Body of pancreas (tissue), 4 donors: ENCODE data around the gene ZBTB12. TPM values are rescaled to one million over a fixed set of nuclear protein-coding genes. Genes with fewer than 3 reads are reported as not detected.

ENCODE experiments used
- ATAC-seq: fragments of 150-250 bp; one replicate; pipeline ENCODE4 v1.9.1; 2016
- DNase-seq, 4 donors: peaks; one replicate each; pipeline ENCODE4 v3.0.0-alpha.2; 2019
- H3K27ac ChIP-seq, 4 donors: fragments of 200-600 bp; sonication (generic); 1 replicate in 3 of 4; 2 replicates in 1 of 4; pipeline versions ENCODE4 v1.5.1 to v1.6.1; 2016 to 2019; ENCODE audit warnings: mild to moderate bottlenecking in 1 of 4, mixed read lengths in 1 of 4, moderate library complexity in 1 of 4
- H3K27me3 ChIP-seq, 2 donors: fragments of 200-600 bp; sonication (generic); one replicate each; pipeline ENCODE4 v1.6.0; 2016; ENCODE audit warnings: mild to moderate bottlenecking in 1 of 2
- H3K36me3 ChIP-seq, 2 donors: fragments of 200-600 bp; sonication (generic); replicated peaks in 1 of 2; 2 replicates each; pipeline ENCODE4 v1.5.1; 2016; ENCODE audit warnings: low read depth in 2 of 2; ENCODE audit not compliant: insufficient read depth in 1 of 2
- H3K4me1 ChIP-seq: fragments of 200-600 bp; sonication (generic); one replicate; pipeline ENCODE4 v1.6.0; 2016
- H3K4me3 ChIP-seq, 2 donors: fragments of 200-600 bp; sonication (generic); 1 replicate in 1 of 2; 2 replicates in 1 of 2; pipeline ENCODE4 v1.5.1; 2016 to 2019
- H3K9me3 ChIP-seq, 3 donors: fragments of 200-600 bp; sonication (generic); 1 replicate in 2 of 3; 2 replicates in 1 of 3; pipeline ENCODE4 v1.5.1; 2016
- POLR2A ChIP-seq, 3 donors: fragments of 450-650 bp; IDR thresholded peaks; one replicate each; pipeline ENCODE4 v1.6.1; 2016; ENCODE audit warnings: antibody characterized with exemption in 3 of 3, mild to moderate bottlenecking in 2 of 3
- WGBS, 2 donors: methylation state at CpG; one replicate each; pipeline ENCODE4 v1.1.5; 2017; 5-methylcytosine and 5-hydroxymethylcytosine counted together
- intact Hi-C: fragments of 100-400 bp; cut with DNase I; formaldehyde crosslinking; loops from one replicate; pipeline ENCODE4 v1.15.1; 2023
- total RNA-seq, 2 donors: library from RNA; depleted of rRNA; stranded (reverse); fragments of >200 nt; gene quantifications; one replicate each; pipeline ENCODE4 v1.1.0, GENCODE V29; 2016
- TF ChIP-seq, protein P1 (sequence below), 7 experiments: fragments of 450-650 bp in 4 of 7; fragments of 200-600 bp in 3 of 7; sonication (generic) in 3 of 7; IDR thresholded peaks; one replicate each; pipeline ENCODE4 v1.5.1; 2016 to 2019; ENCODE audit warnings: antibody characterized with exemption in 7 of 7

The ZBTB12 gene
- total RNA-seq, 2 donors from 2014 or later, result 2.1 TPM; not detected in 1

DNA sequence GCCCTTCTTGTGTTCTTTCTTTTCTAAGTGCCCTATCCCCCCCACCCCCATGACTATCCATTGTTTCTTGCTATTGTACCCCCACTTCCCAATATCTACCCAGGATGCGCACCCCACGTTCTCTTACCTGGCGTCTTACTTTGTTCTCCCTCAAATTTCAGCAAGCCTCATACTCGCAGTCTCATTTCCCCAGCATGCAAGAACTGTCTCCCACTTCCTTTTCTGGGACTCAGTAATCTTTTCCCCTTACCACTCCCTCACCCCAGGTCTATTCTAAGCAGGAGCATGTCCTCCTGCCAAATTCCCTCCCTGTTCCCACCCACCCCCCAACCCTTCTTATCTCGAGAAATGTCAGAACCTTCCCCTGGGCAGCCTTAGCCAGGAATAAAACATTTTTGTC, 2.7 kb downstream of the ZBTB12 start:
- 49 to 63% methylated on average over 5 of the region's 5 CpGs for WGBS, 2 donors
- H3K9me3 ChIP-seq, result no peaks in the 10 kb centered on the region
- no peak overlapping the region for H3K27ac ChIP-seq
- TF ChIP-seq POLR2A (IDR thresholded peaks at IDR 0.05), result no peak
- TF ChIP-seq, protein P1, sequence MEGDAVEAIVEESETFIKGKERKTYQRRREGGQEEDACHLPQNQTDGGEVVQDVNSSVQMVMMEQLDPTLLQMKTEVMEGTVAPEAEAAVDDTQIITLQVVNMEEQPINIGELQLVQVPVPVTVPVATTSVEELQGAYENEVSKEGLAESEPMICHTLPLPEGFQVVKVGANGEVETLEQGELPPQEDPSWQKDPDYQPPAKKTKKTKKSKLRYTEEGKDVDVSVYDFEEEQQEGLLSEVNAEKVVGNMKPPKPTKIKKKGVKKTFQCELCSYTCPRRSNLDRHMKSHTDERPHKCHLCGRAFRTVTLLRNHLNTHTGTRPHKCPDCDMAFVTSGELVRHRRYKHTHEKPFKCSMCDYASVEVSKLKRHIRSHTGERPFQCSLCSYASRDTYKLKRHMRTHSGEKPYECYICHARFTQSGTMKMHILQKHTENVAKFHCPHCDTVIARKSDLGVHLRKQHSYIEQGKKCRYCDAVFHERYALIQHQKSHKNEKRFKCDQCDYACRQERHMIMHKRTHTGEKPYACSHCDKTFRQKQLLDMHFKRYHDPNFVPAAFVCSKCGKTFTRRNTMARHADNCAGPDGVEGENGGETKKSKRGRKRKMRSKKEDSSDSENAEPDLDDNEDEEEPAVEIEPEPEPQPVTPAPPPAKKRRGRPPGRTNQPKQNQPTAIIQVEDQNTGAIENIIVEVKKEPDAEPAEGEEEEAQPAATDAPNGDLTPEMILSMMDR (IDR thresholded peaks at IDR 0.05), result no peak
- DNase-seq (no peak), ATAC-seq (no peak)
- no peaks in the 10 kb centered on the region for H3K27me3 ChIP-seq
- H3K36me3 ChIP-seq, result no peaks in the 10 kb centered on the region
- no peak overlapping the region for H3K4me3 ChIP-seq
- intact Hi-C loops, result no loop called here
- peaks cover 42% of the 10 kb centered on the region for H3K4me1 ChIP-seq

DNA sequence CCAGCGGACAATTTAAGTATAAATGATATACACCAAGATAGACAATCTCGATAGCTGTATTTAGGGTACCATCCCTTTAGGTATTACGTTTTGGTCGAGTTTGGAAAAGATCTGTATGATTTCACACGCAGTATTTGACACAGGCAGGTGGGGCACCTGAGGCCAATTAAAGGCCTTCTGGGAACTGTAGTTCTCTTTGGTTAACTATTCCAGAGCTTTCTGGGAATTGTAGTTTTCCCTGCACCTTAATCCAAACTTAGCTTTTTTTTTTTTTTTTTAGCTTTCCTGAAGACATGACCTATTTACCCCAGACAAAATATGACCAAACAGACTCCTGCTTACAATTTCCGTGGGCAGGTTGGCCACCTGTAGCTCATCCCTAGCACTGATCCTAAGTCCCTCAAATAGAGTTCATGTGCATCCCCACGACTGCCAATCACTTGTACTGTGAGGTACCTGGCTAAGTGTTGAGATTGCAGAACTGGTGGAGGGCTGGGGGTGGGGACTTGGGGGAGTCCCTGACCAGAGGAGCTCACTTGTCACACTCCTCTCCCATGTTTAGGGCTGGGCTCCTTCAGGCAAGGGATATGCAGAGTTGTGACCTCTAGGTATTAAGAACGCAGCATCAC, 3.4 kb downstream of the ZBTB12 start:
- Histone ChIP-seq H3K4me3 (peak overlapping the region; percentile 81 to 89), H3K36me3 (no peaks in the 10 kb centered on the region), H3K4me1 (peaks cover 42% of the 10 kb centered on the region), H3K27ac (peak overlapping the region; percentile 71 to 87 (median 83)), H3K9me3 (no peaks in the 10 kb centered on the region), H3K27me3 (no peaks in the 10 kb centered on the region)
- TF ChIP-seq POLR2A (IDR thresholded peaks at IDR 0.05), result no peak
- TF ChIP-seq, protein P1 (IDR thresholded peaks at IDR 0.05), result peak in 3 of 7 experiments; percentile 11 to 27 (median 21)
- DNase-seq, result peak; percentile 38 to 63 (median 52)
- intact Hi-C loops, result no loop called here
- 17 to 18% methylated on average over 8 of the region's 8 CpGs for WGBS, 2 donors
- peak; percentile 46 for ATAC-seq

DNA sequence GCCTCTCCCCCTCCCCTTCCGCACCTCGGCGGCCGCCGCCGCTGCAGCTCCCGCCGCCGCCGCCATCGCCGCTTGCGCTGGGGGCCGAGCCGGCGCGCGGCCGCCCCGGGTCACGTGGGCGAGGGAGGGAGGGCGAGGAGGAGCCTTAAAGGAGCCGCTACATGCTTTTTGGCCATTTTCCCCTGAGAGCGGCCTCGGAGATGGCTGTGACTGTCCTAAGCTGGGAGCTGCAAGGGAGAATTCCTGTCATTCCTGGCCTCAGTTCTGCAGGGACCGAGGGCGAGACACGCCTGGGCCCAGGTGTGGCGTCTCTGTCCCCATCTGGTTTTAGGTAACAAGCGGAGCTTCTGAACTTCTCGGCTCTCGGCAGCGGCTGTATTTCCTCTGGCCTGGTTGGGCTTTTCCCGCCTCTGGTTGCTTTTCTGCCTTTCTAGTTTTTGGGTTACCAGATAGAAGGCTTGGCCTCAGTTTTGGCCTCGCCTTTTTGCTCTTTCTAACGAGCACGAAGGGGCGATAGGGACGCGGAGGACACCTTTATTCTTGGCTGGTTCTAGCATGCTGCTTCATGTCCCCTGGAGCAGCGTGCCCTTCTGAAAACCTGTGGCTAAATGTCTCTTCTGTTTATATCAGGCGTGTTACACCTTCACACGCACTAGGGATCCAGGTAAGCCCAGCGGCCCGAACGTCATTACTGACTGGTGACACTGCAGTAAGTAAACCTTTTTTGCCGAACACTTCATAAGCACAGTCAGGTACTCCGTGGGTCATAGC, 4.1 kb downstream of the ZBTB12 start, which contains the start of gene EHMT2:
TSS of gene EHMT2 (minus strand) at position 87 of the 771 bp plus-strand sequence. CDS start at position 66, 21 bp downstream.
- intact Hi-C loops, result no loop called here
- peak; percentile 70 for ATAC-seq
- peak; percentile 80 to 85 (median 84) for DNase-seq
- Histone ChIP-seq H3K27me3 (no peaks in the 10 kb centered on the region), H3K36me3 (no peaks in the 10 kb centered on the region), H3K27ac (peak within 1 kb of the TSS; percentile 71 to 87 (median 83)), H3K4me1 (peaks cover 37% of the 10 kb centered on the region), H3K9me3 (no peaks in the 10 kb centered on the region), H3K4me3 (peak within 1 kb of the TSS; percentile 81 to 89)
- 0% methylated on average over 24 to 26 of the region's 49 CpGs for WGBS, 2 donors
- TF ChIP-seq, protein P1 (IDR thresholded peaks at IDR 0.05), result peak in 2 of 7 experiments; percentile 42 to 62
- peak in 2 of 3 donors; percentile 57 to 58 for TF ChIP-seq POLR2A (IDR thresholded peaks at IDR 0.05)

DNA sequence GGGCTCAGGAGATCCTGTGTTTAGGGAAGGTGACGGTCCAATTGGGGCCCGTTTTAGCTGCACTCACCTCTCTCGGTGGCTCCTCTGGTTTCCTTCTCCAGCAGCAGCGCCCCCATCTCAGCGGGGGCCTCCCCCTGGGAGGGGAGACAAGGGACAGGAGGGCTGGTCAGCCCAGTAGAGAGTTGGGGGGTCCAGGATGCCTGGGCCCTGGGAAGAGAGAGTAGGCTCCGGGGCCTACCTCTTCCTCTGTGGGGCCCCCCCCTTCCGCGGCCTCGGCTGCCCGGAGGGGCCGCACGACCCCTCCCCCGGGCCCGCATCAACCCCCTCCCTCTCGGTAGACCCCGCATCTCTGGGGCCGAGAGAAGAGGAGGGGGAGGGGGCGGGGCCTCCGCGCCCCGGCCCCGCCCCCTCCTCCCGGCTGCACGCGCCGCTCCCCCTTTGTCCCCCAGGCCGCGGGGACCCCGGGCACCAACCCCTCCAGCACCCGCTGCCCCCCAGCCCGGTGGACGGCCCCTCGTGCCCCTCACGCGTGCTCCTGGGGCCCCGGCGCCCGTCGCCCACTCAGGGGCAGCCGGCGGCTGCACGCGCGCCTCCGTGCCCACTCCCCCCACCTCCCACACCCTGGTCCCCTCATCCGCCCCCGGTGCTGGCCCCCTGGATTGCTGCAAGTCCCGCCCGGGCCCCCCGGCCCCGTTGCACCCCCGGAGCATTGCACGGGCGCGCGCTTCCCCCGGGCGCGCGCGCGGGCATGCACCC, 4.9 kb downstream of the ZBTB12 start:
- H3K36me3 ChIP-seq, result peaks cover 0 to 2% of the 10 kb centered on the region in 2 donors
- TF ChIP-seq, protein P1 (IDR thresholded peaks at IDR 0.05), result no peak
- TF ChIP-seq POLR2A (IDR thresholded peaks at IDR 0.05), result no peak
- no peaks in the 10 kb centered on the region for H3K9me3 ChIP-seq
- peak overlapping the region in 3 of 4 donors; percentile 80 to 87 (median 86) for H3K27ac ChIP-seq
- WGBS, 2 donors, result 1 to 4% methylated on average over 6 to 14 of the region's 62 CpGs
- intact Hi-C loops, result no loop called here
- DNase-seq, result no peak
- ATAC-seq, result no peak
- H3K4me1 ChIP-seq, result peaks cover 33% of the 10 kb centered on the region
- peak overlapping the region; percentile 81 to 89 for H3K4me3 ChIP-seq
- H3K27me3 ChIP-seq, result no peaks in the 10 kb centered on the region
